GM23338 (cell line): ENCODE results near the gene ZNF80. TPM values are rescaled to one million over a fixed set of nuclear protein-coding genes. Genes with fewer than 3 reads are reported as not detected.

ENCODE experiments used
- ATAC-seq: fragments of 200-7000 bp; cut with Tn5 transposase; 3 replicates; pipeline ENCODE4 v1.9.1; 2020
- DNase-seq: peaks from one replicate; pipeline ENCODE4 v3.0.0-alpha.2; 2015; ENCODE audit warnings: low spot score
- H2AFZ ChIP-seq: fragments of 200-600 bp; sonication (generic); 2 replicates; pipeline ENCODE4 v1.8.0; 2016; ENCODE audit warnings: antibody characterized with exemption, mild to moderate bottlenecking, moderate library complexity
- H3F3A ChIP-seq: fragments of 200-600 bp; sonication (generic); replicated peaks from 2 replicates; pipeline ENCODE4 v1.8.0; 2017; ENCODE audit warnings: antibody characterized with exemption, mixed run types, low read depth
- H3K27ac ChIP-seq: fragments of 200-600 bp; sonication (generic); 2 replicates; pipeline ENCODE4 v1.6.1; 2016; ENCODE audit warnings: low read depth
- H3K27me3 ChIP-seq: fragments of 200-600 bp; sonication (generic); 2 replicates; pipeline ENCODE4 v1.8.0; 2016; ENCODE audit warnings: mild to moderate bottlenecking, mixed run types, moderate library complexity; ENCODE audit not compliant: insufficient read depth
- H3K36me3 ChIP-seq: fragments of 200-600 bp; sonication (generic); 2 replicates; pipeline ENCODE4 v1.8.0; 2016; ENCODE audit warnings: mild to moderate bottlenecking; ENCODE audit not compliant: insufficient read depth
- H3K4me1 ChIP-seq: fragments of 200-600 bp; sonication (generic); 2 replicates; pipeline ENCODE4 v1.8.0; 2016; ENCODE audit warnings: mild to moderate bottlenecking, moderate library complexity; ENCODE audit not compliant: insufficient read depth
- H3K4me2 ChIP-seq: fragments of 200-600 bp; sonication (generic); 2 replicates; pipeline ENCODE4 v1.7.1; 2017; ENCODE audit warnings: mixed run types
- H3K4me3 ChIP-seq: fragments of 200-600 bp; sonication (generic); 2 replicates; pipeline ENCODE4 v1.6.1; 2016; ENCODE audit warnings: mixed run types
- H3K79me2 ChIP-seq: fragments of 200-600 bp; sonication (generic); replicated peaks from 2 replicates; pipeline ENCODE4 v1.8.0; 2017; ENCODE audit warnings: mild to moderate bottlenecking; ENCODE audit not compliant: insufficient read depth
- H3K9me2 ChIP-seq: fragments of 200-600 bp; sonication (generic); 2 replicates; pipeline ENCODE4 v1.8.0; 2017; ENCODE audit not compliant: insufficient read depth
- H4K20me1 ChIP-seq: fragments of 200-600 bp; sonication (generic); replicated peaks from 2 replicates; pipeline ENCODE4 v1.8.0; 2017; ENCODE audit warnings: mild to moderate bottlenecking; ENCODE audit not compliant: insufficient read depth
- H3K27ac Mint-ChIP-seq: 2 replicates; pipeline ENCODE4 v1.8.0; 2020; ENCODE audit warnings: inconsistent platforms, mild to moderate bottlenecking, moderate library complexity, mixed read lengths
- H3K27me3 Mint-ChIP-seq: 3 replicates; pipeline ENCODE4 v1.8.0; 2022; ENCODE audit warnings: low read depth, mild to moderate bottlenecking, moderate library complexity, mixed read lengths, inconsistent platforms; ENCODE audit not compliant: insufficient read depth, poor library complexity
- H3K36me3 Mint-ChIP-seq: 3 replicates; pipeline ENCODE4 v1.8.0; 2021; ENCODE audit warnings: low read depth, mild to moderate bottlenecking, inconsistent platforms, moderate library complexity, mixed read lengths
- H3K4me1 Mint-ChIP-seq: 3 replicates; pipeline ENCODE4 v1.8.0; 2020; ENCODE audit warnings: mild to moderate bottlenecking, inconsistent platforms, mixed read lengths
- H3K4me3 Mint-ChIP-seq: 3 replicates; pipeline ENCODE4 v1.8.0; 2021; ENCODE audit warnings: moderate library complexity, mild to moderate bottlenecking, inconsistent platforms, mixed read lengths
- H3K9me3 Mint-ChIP-seq: 3 replicates; pipeline ENCODE4 v1.8.0; 2020; ENCODE audit warnings: moderate library complexity, mild to moderate bottlenecking, inconsistent platforms, mixed read lengths
- CREB1 ChIP-seq: fragments of 250-450 bp; sonication (Bioruptor Pico); IDR thresholded peaks from 2 replicates; pipeline ENCODE4 v1.5.0; 2020; ENCODE audit warnings: low read depth, mild to moderate bottlenecking, moderate library complexity
- CTCF ChIP-seq, 2 experiments: fragments of 200-600 bp in 1 of 2; sonication (generic) in 1 of 2; conservative IDR thresholded peaks; 2 replicates each; pipeline versions ENCODE4 v1.5.1 to v1.6.1; 2016 to 2017; ENCODE audit warnings: antibody characterized with exemption in 2 of 2, low read depth in 2 of 2, mild to moderate bottlenecking in 2 of 2, moderate library complexity in 1 of 2
- EZH2 ChIP-seq: fragments of 200-600 bp; sonication (generic); IDR thresholded peaks from one replicate; pipeline ENCODE4 v1.8.0; 2017; ENCODE audit warnings: antibody characterized with exemption, mild to moderate bottlenecking, low read depth; ENCODE audit not compliant: unreplicated experiment
- EZH2phosphoT487 ChIP-seq: fragments of 200-600 bp; sonication (generic); IDR thresholded peaks from one replicate; pipeline ENCODE4 v1.8.1; 2018; ENCODE audit warnings: antibody characterized with exemption; ENCODE audit not compliant: unreplicated experiment
- JUNB ChIP-seq: IDR thresholded peaks from one replicate; pipeline ENCODE4 v1.6.1; 2016; ENCODE audit warnings: antibody characterized with exemption; ENCODE audit not compliant: unreplicated experiment
- NANOG ChIP-seq: IDR thresholded peaks from 2 replicates; pipeline ENCODE4 v1.6.1; 2016; ENCODE audit warnings: antibody characterized with exemption, borderline replicate concordance
- POLR2AphosphoS5 ChIP-seq: IDR thresholded peaks from 2 replicates; pipeline ENCODE4 v1.6.1; 2016; ENCODE audit warnings: antibody characterized with exemption, low read depth
- STAT1 ChIP-seq: IDR thresholded peaks from one replicate; pipeline ENCODE4 v1.6.1; 2016; ENCODE audit warnings: antibody characterized with exemption; ENCODE audit not compliant: unreplicated experiment
- ZNF114 ChIP-seq: fragments of 250-450 bp; sonication (Bioruptor Pico); IDR thresholded peaks from 2 replicates; pipeline ENCODE4 v1.5.0; 2020; ENCODE audit warnings: mild to moderate bottlenecking, moderate library complexity
- ZNF331 ChIP-seq: fragments of 250-450 bp; sonication (Bioruptor Pico); IDR thresholded peaks from 2 replicates; pipeline ENCODE4 v1.5.0; 2020; ENCODE audit warnings: low read depth, mild to moderate bottlenecking, moderate library complexity
- ZNF462 ChIP-seq: fragments of 250-450 bp; sonication (Bioruptor Pico); IDR thresholded peaks from 2 replicates; pipeline ENCODE4 v1.5.0; 2020; ENCODE audit warnings: mild to moderate bottlenecking, moderate library complexity
- polyA plus RNA-seq: library from polyadenylated mRNA; unstranded; fragments of >200 nt; fragmentation: Nextera tagmentation; extraction: Ambion mirVana; gene quantifications from 2 replicates; pipeline ENCODE4 v1.2.1, GENCODE V29; 2016
- total RNA-seq: library from RNA; depleted of rRNA; stranded (reverse); fragments of >200 nt; shearing (Covaris generic); gene quantifications from 2 replicates; pipeline ENCODE4 v1.2.3, GENCODE V29; 2014
- TF ChIP-seq, protein P1 (sequence below): IDR thresholded peaks from 2 replicates; pipeline ENCODE4 v1.6.1; 2016; ENCODE audit warnings: antibody characterized with exemption
- TF ChIP-seq, protein P2 (sequence below): IDR thresholded peaks from one replicate; pipeline ENCODE4 v1.6.1; 2018; ENCODE audit warnings: antibody characterized with exemption; ENCODE audit not compliant: unreplicated experiment

Gene ZNF80
- total and polyA plus RNA-seq, 2 experiments from 2014 or later, result not detected

GRCh38 chr3:114227076-114227475, 10.3 kb downstream of the ZNF80 start:
- no peak overlapping the region for H2AFZ ChIP-seq
- Mint-ChIP-seq H3K27me3 (peaks cover 2% of the 10 kb centered on the region), H3K4me3 (no peak overlapping the region), H3K36me3 (peaks cover 19% of the 10 kb centered on the region), H3K9me3 (peaks cover 22% of the 10 kb centered on the region), H3K4me1 (peaks cover 4% of the 10 kb centered on the region; the same call in 2 of the 3 replicates), H3K27ac (no peak overlapping the region)
- H3K4me2 ChIP-seq, result no peak overlapping the region
- H3K27me3 ChIP-seq, result no peaks in the 10 kb centered on the region
- ATAC-seq, result no peak
- no peaks in the 10 kb centered on the region for H3K4me1 ChIP-seq
- H3K79me2 ChIP-seq, result no peaks in the 10 kb centered on the region
- TF ChIP-seq EZH2 (no peak), ZNF462 (CRISPR knock-in tag) (no peak), CTCF (conservative IDR thresholded peaks at IDR 0.05; ENCODE audit: low read depth in 2 of 2) (no peak), ZNF331 (CRISPR knock-in tag) (no peak), NANOG (no peak), ZNF114 (no peak), CREB1 (CRISPR knock-in tag) (no peak), EZH2phosphoT487 (no peak), STAT1 (no peak), POLR2AphosphoS5 (no peak), JUNB (no peak)
- TF ChIP-seq, protein P1, sequence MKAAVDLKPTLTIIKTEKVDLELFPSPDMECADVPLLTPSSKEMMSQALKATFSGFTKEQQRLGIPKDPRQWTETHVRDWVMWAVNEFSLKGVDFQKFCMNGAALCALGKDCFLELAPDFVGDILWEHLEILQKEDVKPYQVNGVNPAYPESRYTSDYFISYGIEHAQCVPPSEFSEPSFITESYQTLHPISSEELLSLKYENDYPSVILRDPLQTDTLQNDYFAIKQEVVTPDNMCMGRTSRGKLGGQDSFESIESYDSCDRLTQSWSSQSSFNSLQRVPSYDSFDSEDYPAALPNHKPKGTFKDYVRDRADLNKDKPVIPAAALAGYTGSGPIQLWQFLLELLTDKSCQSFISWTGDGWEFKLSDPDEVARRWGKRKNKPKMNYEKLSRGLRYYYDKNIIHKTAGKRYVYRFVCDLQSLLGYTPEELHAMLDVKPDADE, result no peak
- TF ChIP-seq, protein P2, sequence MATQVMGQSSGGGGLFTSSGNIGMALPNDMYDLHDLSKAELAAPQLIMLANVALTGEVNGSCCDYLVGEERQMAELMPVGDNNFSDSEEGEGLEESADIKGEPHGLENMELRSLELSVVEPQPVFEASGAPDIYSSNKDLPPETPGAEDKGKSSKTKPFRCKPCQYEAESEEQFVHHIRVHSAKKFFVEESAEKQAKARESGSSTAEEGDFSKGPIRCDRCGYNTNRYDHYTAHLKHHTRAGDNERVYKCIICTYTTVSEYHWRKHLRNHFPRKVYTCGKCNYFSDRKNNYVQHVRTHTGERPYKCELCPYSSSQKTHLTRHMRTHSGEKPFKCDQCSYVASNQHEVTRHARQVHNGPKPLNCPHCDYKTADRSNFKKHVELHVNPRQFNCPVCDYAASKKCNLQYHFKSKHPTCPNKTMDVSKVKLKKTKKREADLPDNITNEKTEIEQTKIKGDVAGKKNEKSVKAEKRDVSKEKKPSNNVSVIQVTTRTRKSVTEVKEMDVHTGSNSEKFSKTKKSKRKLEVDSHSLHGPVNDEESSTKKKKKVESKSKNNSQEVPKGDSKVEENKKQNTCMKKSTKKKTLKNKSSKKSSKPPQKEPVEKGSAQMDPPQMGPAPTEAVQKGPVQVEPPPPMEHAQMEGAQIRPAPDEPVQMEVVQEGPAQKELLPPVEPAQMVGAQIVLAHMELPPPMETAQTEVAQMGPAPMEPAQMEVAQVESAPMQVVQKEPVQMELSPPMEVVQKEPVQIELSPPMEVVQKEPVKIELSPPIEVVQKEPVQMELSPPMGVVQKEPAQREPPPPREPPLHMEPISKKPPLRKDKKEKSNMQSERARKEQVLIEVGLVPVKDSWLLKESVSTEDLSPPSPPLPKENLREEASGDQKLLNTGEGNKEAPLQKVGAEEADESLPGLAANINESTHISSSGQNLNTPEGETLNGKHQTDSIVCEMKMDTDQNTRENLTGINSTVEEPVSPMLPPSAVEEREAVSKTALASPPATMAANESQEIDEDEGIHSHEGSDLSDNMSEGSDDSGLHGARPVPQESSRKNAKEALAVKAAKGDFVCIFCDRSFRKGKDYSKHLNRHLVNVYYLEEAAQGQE, result no peak
- no peaks in the 10 kb centered on the region for H4K20me1 ChIP-seq
- H3K36me3 ChIP-seq, result peaks cover 6% of the 10 kb centered on the region; the same call in 1 of the 2 replicates
- H3K4me3 ChIP-seq, result no peak overlapping the region
- peaks cover 6% of the 10 kb centered on the region; the same call in 1 of the 2 replicates for H3K9me2 ChIP-seq
- H3F3A ChIP-seq, result no peaks in the 10 kb centered on the region
- no peak overlapping the region for H3K27ac ChIP-seq
- DNase-seq, result no peak
